H1 (cell line): ENCODE measurements around the gene CCDC33. TPM values are rescaled to one million over a fixed set of nuclear protein-coding genes. Genes with fewer than 3 reads are reported as not detected.

Experiments
- CTCF ChIA-PET: fragments of 300-600 bp; sonication (Branson Sonifier 250); formaldehyde crosslinking; loops from one replicate; lab custom pipeline; 2021; ENCODE audit not compliant: partially characterized antibody; lab: Charles Lee
- POLR2A ChIA-PET: fragments of 300-600 bp; sonication (Branson Sonifier 250); formaldehyde crosslinking; loops from one replicate; lab custom pipeline; 2021; ENCODE audit warnings: inconsistent platforms; ENCODE audit not compliant: partially characterized antibody; lab: Charles Lee
- DNase-seq, 2 experiments: peaks; one replicate each; pipeline versions ENCODE4 v3.0.0 to v3.0.0-alpha.2; 2010 to 2022; ENCODE audit warnings: low spot score in 2 of 2, low read depth in 1 of 2, mixed read lengths in 1 of 2
- FAIRE-seq: peaks from 2 replicates; lab custom pipeline; 2011; peaks lifted over from hg19 to GRCh38; lab: Jason Lieb, UNC
- H2AFZ ChIP-seq: 2 replicates; pipeline ENCODE4 v1.8.1; 2012; ENCODE audit warnings: low read length, inconsistent platforms
- H2AK5ac ChIP-seq: 2 replicates; pipeline ENCODE4 v1.6.1; 2013; ENCODE audit warnings: low read depth, low read length
- H2BK120ac ChIP-seq: replicated peaks from 2 replicates; pipeline ENCODE3; 2013; ENCODE audit warnings: low read depth, low read length, inconsistent platforms
- H2BK12ac ChIP-seq: 2 replicates; pipeline ENCODE4 v1.6.1; 2013; ENCODE audit warnings: low read depth, low read length
- H2BK15ac ChIP-seq: 2 replicates; pipeline ENCODE4 v1.6.1; 2013; ENCODE audit warnings: low read length
- H2BK20ac ChIP-seq: 2 replicates; pipeline ENCODE4 v1.6.1; 2013; ENCODE audit warnings: low read length
- H2BK5ac ChIP-seq: 2 replicates; pipeline ENCODE4 v1.6.1; 2013; ENCODE audit warnings: low read depth, low read length
- H3K14ac ChIP-seq: 2 replicates; pipeline ENCODE4 v1.6.1; 2013; ENCODE audit warnings: inconsistent platforms; ENCODE audit not compliant: insufficient read length
- H3K18ac ChIP-seq: 2 replicates; pipeline ENCODE4 v1.6.1; 2013; ENCODE audit warnings: low read length; ENCODE audit errors: extremely low read depth
- H3K23ac ChIP-seq: 2 replicates; pipeline ENCODE4 v1.6.1; 2013; ENCODE audit warnings: inconsistent platforms; ENCODE audit not compliant: insufficient read length
- H3K23me2 ChIP-seq: 2 replicates; pipeline ENCODE4 v1.6.1; 2013; ENCODE audit warnings: low read depth, low read length
- H3K27ac ChIP-seq: 2 replicates; pipeline ENCODE4 v1.6.1; 2011; ENCODE audit warnings: low read depth, low read length, inconsistent platforms
- H3K27me3 ChIP-seq, 4 experiments: replicated peaks in 1 of 4; 1 replicate in 1 of 4; 2 replicates in 3 of 4; pipeline versions ENCODE4 v1.6.1 to v1.8.1; 2011 to 2013; ENCODE audit warnings: low read length in 3 of 4, mild to moderate bottlenecking in 3 of 4, inconsistent platforms in 2 of 4, mixed read lengths in 2 of 4, moderate library complexity in 1 of 4; ENCODE audit not compliant: control insufficient read depth in 3 of 4, insufficient read depth in 3 of 4; ENCODE audit errors: extremely low read depth in 1 of 4
- H3K36me3 ChIP-seq, 4 experiments: 2 replicates each; pipeline versions ENCODE4 v1.6.1 to v1.8.1; 2011 to 2013; ENCODE audit warnings: mild to moderate bottlenecking in 4 of 4, low read length in 3 of 4, moderate library complexity in 2 of 4, control low read depth in 1 of 4, inconsistent platforms in 1 of 4; ENCODE audit not compliant: insufficient read depth in 4 of 4, control insufficient read depth in 2 of 4
- H3K4ac ChIP-seq: replicated peaks from 2 replicates; pipeline ENCODE3; 2013; ENCODE audit warnings: low read length, low read depth, mixed read lengths, inconsistent platforms; ENCODE audit not compliant: insufficient read length
- H3K4me1 ChIP-seq, 4 experiments: replicated peaks in 1 of 4; 1 replicate in 1 of 4; 2 replicates in 3 of 4; pipeline versions ENCODE4 v1.6.1 to v1.8.1; 2011 to 2013; ENCODE audit warnings: low read length in 3 of 4, inconsistent platforms in 2 of 4, mixed read lengths in 1 of 4; ENCODE audit not compliant: insufficient read depth in 4 of 4, control insufficient read depth in 3 of 4
- H3K4me2 ChIP-seq, 2 experiments: 2 replicates each; pipeline versions ENCODE4 v1.6.1 to v1.8.1; 2011 to 2013; ENCODE audit warnings: low read depth in 2 of 2, low read length in 2 of 2, control low read depth in 1 of 2, inconsistent platforms in 1 of 2, mild to moderate bottlenecking in 1 of 2; ENCODE audit not compliant: insufficient read depth in 1 of 2
- H3K4me3 ChIP-seq, 4 experiments: fragments of 200-600, 300-600 bp in 1 of 4; sonication (generic), shearing (Covaris generic), sonication (Bioruptor Twin) in 1 of 4; 2 replicates each; pipeline versions ENCODE4 v1.5.1 to v1.8.1; 2011 to 2016; ENCODE audit warnings: low read length in 4 of 4, low read depth in 3 of 4, control low read depth in 2 of 4, inconsistent platforms in 2 of 4, mild to moderate bottlenecking in 2 of 4, mixed read lengths in 1 of 4, moderate library complexity in 1 of 4; ENCODE audit not compliant: insufficient read depth in 2 of 4; ENCODE audit errors: extremely low read depth in 1 of 4
- H3K56ac ChIP-seq: replicated peaks from 2 replicates; pipeline ENCODE3; 2013; ENCODE audit warnings: low read depth, mild to moderate bottlenecking, mixed read lengths, low read length, inconsistent platforms; ENCODE audit not compliant: insufficient read length
- H3K79me1 ChIP-seq: 2 replicates; pipeline ENCODE4 v1.6.1; 2013; ENCODE audit warnings: low read depth, low read length, control low read depth
- H3K79me2 ChIP-seq, 2 experiments: 2 replicates each; pipeline versions ENCODE4 v1.6.1 to v1.8.1; 2012 to 2013; ENCODE audit warnings: low read length in 2 of 2, mild to moderate bottlenecking in 2 of 2, inconsistent platforms in 1 of 2; ENCODE audit not compliant: insufficient read depth in 2 of 2, control insufficient read depth in 1 of 2
- H3K9ac ChIP-seq, 4 experiments: replicated peaks in 1 of 4; 1 replicate in 1 of 4; 2 replicates in 3 of 4; pipeline versions ENCODE4 v1.6.1 to v1.8.1; 2011 to 2013; ENCODE audit warnings: low read depth in 3 of 4, low read length in 3 of 4, control low read depth in 2 of 4, mild to moderate bottlenecking in 2 of 4, moderate library complexity in 2 of 4, inconsistent platforms in 1 of 4; ENCODE audit errors: extremely low read depth in 1 of 4
- H3K9me3 ChIP-seq, 2 experiments: 2 replicates each; pipeline versions ENCODE4 v1.6.1 to v1.8.1; 2012 to 2013; ENCODE audit warnings: mild to moderate bottlenecking in 2 of 2, moderate library complexity in 2 of 2, control low read depth in 1 of 2, inconsistent platforms in 1 of 2, low read depth in 1 of 2, low read length in 1 of 2, mixed read lengths in 1 of 2; ENCODE audit not compliant: insufficient read depth in 2 of 2
- H4K20me1 ChIP-seq, 2 experiments: replicated peaks in 1 of 2; 2 replicates each; pipeline versions ENCODE3 to v1.8.1; 2011 to 2013; ENCODE audit warnings: inconsistent platforms in 2 of 2, low read length in 2 of 2, mild to moderate bottlenecking in 1 of 2; ENCODE audit not compliant: insufficient read depth in 2 of 2, control insufficient read depth in 1 of 2
- H4K5ac ChIP-seq: 2 replicates; pipeline ENCODE4 v1.6.1; 2013; ENCODE audit warnings: low read length, low read depth, mixed read lengths, inconsistent platforms; ENCODE audit not compliant: insufficient read length
- H4K8ac ChIP-seq: 2 replicates; pipeline ENCODE4 v1.8.0; 2013; ENCODE audit warnings: mild to moderate bottlenecking, moderate library complexity, low read length, inconsistent platforms; ENCODE audit not compliant: insufficient read depth; ENCODE audit errors: extremely low read depth
- H4K91ac ChIP-seq: replicated peaks from 2 replicates; pipeline ENCODE3; 2013; ENCODE audit warnings: low read length, mixed read lengths, inconsistent platforms; ENCODE audit not compliant: insufficient read length
- CTCF ChIP-seq, 3 experiments: IDR thresholded peaks; 1 replicate in 2 of 3; 2 replicates in 1 of 3; pipeline versions ENCODE4 v1.5.1 to v1.6.1; 2011; ENCODE audit warnings: low read length in 3 of 3, mild to moderate bottlenecking in 3 of 3, inconsistent platforms in 2 of 3, low read depth in 1 of 3, moderate library complexity in 1 of 3; ENCODE audit not compliant: insufficient read depth in 1 of 3; ENCODE audit errors: control extremely low read depth in 1 of 3
- E2F6 ChIP-seq: IDR thresholded peaks from 2 replicates; pipeline ENCODE4 v1.6.1; 2012; ENCODE audit warnings: inconsistent platforms
- EP300 ChIP-seq, 2 experiments: IDR thresholded peaks; 1 replicate in 1 of 2; 2 replicates in 1 of 2; pipeline ENCODE4 v1.6.1; 2011 to 2012; ENCODE audit warnings: low read depth in 2 of 2, low read length in 2 of 2, mild to moderate bottlenecking in 2 of 2, borderline replicate concordance in 1 of 2, inconsistent platforms in 1 of 2, moderate library complexity in 1 of 2
- NRF1 ChIP-seq: IDR thresholded peaks from 2 replicates; pipeline ENCODE4 v1.6.1; 2011; ENCODE audit warnings: mild to moderate bottlenecking, low read depth, low read length, improper control_type of control experiment
- RNF2 ChIP-seq: fragments of 200-900, 300-1000 bp; sonication (generic); IDR thresholded peaks from 2 replicates; pipeline ENCODE4 v1.7.1; 2016; ENCODE audit warnings: borderline replicate concordance, low read depth, mild to moderate bottlenecking, antibody characterized with exemption, low read length; ENCODE audit not compliant: poor library complexity, severe bottlenecking; ENCODE audit errors: missing control alignments
- SAP30 ChIP-seq: fragments of 300-600 bp; sonication (generic); IDR thresholded peaks from 2 replicates; pipeline ENCODE4 v1.7.1; 2012; ENCODE audit warnings: low read length, moderate library complexity, mild to moderate bottlenecking, inconsistent platforms; ENCODE audit not compliant: insufficient read depth, insufficient replicate concordance
- SIN3A ChIP-seq, 2 experiments: IDR thresholded peaks in 1 of 2; conservative IDR thresholded peaks in 1 of 2; 2 replicates each; pipeline ENCODE4 v1.6.1; 2011 to 2012; ENCODE audit warnings: low read length in 2 of 2, improper control_type of control experiment in 1 of 2, low read depth in 1 of 2, mild to moderate bottlenecking in 1 of 2
- SP1 ChIP-seq: IDR thresholded peaks from 2 replicates; pipeline ENCODE4 v1.6.1; 2011; ENCODE audit warnings: low read depth, low read length
- TCF12 ChIP-seq: IDR thresholded peaks from 2 replicates; pipeline ENCODE4 v1.6.1; 2011; ENCODE audit warnings: low read depth, mild to moderate bottlenecking, low read length
- WGBS, 2 experiments: shearing (Covaris generic) in 1 of 2; methylation state at CpG; one replicate each; pipeline versions ENCODE4 v1.1.6 to v1.1.7; 2013 to 2015; ENCODE audit warnings: low lambda C conversion rate in 2 of 2, mixed read lengths in 2 of 2, inconsistent platforms in 1 of 2, low coverage in 1 of 2, missing lambda C conversion rate in 1 of 2; ENCODE audit not compliant: insufficient replicate concordance in 2 of 2, insufficient coverage in 1 of 2, insufficient read length in 1 of 2; ENCODE audit errors: extremely low coverage in 1 of 2, missing lambda C conversion rate in 1 of 2; 5-methylcytosine and 5-hydroxymethylcytosine counted together
- polyA plus RNA-seq, 7 experiments: library from polyadenylated mRNA; depleted of rRNA in 3 of 7; stranded (reverse) in 5 of 7; unstranded in 2 of 7; fragments of >200 nt in 5 of 7; fragments of 200-250 nt in 2 of 7; gene quantifications; 1 replicate in 5 of 7; 2 replicates in 1 of 7; 4 replicates in 1 of 7; pipeline versions ENCODE4 v1.2.1 to v1.2.3, GENCODE V29; 2011 to 2013; ENCODE audit warnings: missing spikeins in 2 of 7, mixed read lengths in 2 of 7
- total RNA-seq: library from RNA; stranded (reverse); fragmentation: NEBNext Ultra II Directional; extraction: Animal tissue kit (Norgen Biotek cat#: 25700); gene quantifications from 2 replicates; pipeline ENCODE4 v1.2.1, GENCODE V29; 2021

CCDC33 gene
- total and polyA plus RNA-seq, 2 of the 8 experiments (the other 6 are each of a cell fraction or from before 2014, with no cell fraction given) = 2.0 to 2.7 TPM

GRCh38 chr15:74349241-74349778, 113.2 kb downstream of the CCDC33 start:
- ChIA-PET POLR2A (interaction anchor here (1.0 kb wide), 1 partner anchor 17 kb away, joined by 3 read pairs; no protein-coding TSS in a partner anchor), CTCF (no interaction called here)
- WGBS, 2 experiments = 96% methylated on average over 3 of the region's 3 CpGs; no CpG with 5 or more reads in 1 of the 2 experiments
- H3K14ac ChIP-seq = no peak overlapping the region
- H3K36me3 ChIP-seq = no peaks in the 10 kb centered on the region
- FAIRE-seq (no peak), DNase-seq (no peak)
- H2AFZ ChIP-seq = no peak overlapping the region
- no peak overlapping the region for H4K8ac ChIP-seq
- H3K9me3 ChIP-seq = peaks cover 5 to 8% of the 10 kb centered on the region in 2 experiments; a peak in 2 of 4 replicates
- no peak overlapping the region for H3K9ac ChIP-seq
- H2AK5ac ChIP-seq = no peak overlapping the region
- H3K27ac ChIP-seq = no peak overlapping the region
- H3K79me2 ChIP-seq = no peaks in the 10 kb centered on the region
- no peaks in the 10 kb centered on the region for H3K79me1 ChIP-seq
- H4K91ac ChIP-seq = no peak overlapping the region
- no peaks in the 10 kb centered on the region for H3K27me3 ChIP-seq
- no peak overlapping the region for H3K4ac ChIP-seq
- H3K18ac ChIP-seq = no peak overlapping the region
- no peaks in the 10 kb centered on the region for H3K23me2 ChIP-seq
- H2BK120ac ChIP-seq = no peak overlapping the region
- no peaks in the 10 kb centered on the region for H4K20me1 ChIP-seq
- no peak overlapping the region for H3K4me3 ChIP-seq
- no peak overlapping the region for H2BK12ac ChIP-seq
- H2BK15ac ChIP-seq = no peak overlapping the region
- H2BK20ac ChIP-seq = no peak overlapping the region
- no peak overlapping the region for H4K5ac ChIP-seq
- no peak overlapping the region for H3K23ac ChIP-seq
- no peak overlapping the region for H3K4me2 ChIP-seq
- peaks cover 0 to 13% (median 2%) of the 10 kb centered on the region in 4 experiments; a peak in 3 of 7 replicates for H3K4me1 ChIP-seq
- H2BK5ac ChIP-seq = no peak overlapping the region
- no peak overlapping the region for H3K56ac ChIP-seq
- TF ChIP-seq CTCF (IDR thresholded peaks at IDR 0.05; ENCODE audit: control extremely low read depth in 1 of 3, insufficient read depth in 1 of 3, low read depth in 1 of 3, low read length in 3 of 3) (no peak), EP300 (IDR thresholded peaks at IDR 0.05; ENCODE audit: borderline replicate concordance in 1 of 2, low read depth in 2 of 2, low read length in 2 of 2) (no peak), NRF1 (no peak), TCF12 (no peak), RNF2 (no peak), SAP30 (no peak), SP1 (no peak), E2F6 (no peak), SIN3A (conservative IDR thresholded peaks at IDR 0.05 in 1 of 2, IDR thresholded peaks at IDR 0.05 in 1 of 2; ENCODE audit: low read depth in 1 of 2, low read length in 2 of 2) (no peak)
